ENCODE data around the gene PRG3. TPM values are rescaled to one million over a fixed set of nuclear protein-coding genes. Genes with fewer than 3 reads are reported as not detected.

Gene PRG3
- total and polyA plus RNA-seq, 2 donors (not counting 3 experiments of a cell fraction or from before 2014, with no cell fraction given): not detected

DNA sequence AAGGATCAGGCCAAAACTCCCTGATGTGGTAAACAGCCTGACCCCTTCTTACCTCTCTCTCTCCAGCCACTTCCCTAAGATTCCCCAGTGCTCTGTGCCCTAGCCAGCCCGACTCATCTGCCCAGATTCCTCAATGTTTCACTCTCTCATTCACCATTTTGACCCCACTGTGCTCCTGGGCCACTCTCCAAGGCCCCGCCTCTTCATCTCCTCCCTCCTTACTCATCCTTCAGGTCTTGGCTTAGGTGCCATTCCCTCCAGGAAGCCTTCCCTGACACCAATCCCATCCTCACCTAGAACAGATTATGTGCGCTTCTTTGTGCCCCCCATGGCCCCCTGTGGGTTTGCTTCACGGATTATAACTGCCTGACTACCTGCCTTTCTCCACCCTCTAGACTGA lies 32.7 kb upstream of the PRG3 start:
- CTCF ChIA-PET: interaction anchor here (1.2 kb wide), 1 partner anchor 11 kb away, joined by 8 read pairs; no protein-coding TSS in a partner anchor
- no TSS peak for BruUV-seq (replicated peaks)
- Histone ChIP-seq H3K9me3 (replicated peaks; ENCODE audit: control insufficient read depth, insufficient read depth, low read length) (no peaks in the 10 kb centered on the region), H3K4me2 (ENCODE audit: insufficient read depth, low read length) (no peak overlapping the region), H2AFZ (ENCODE audit: low read depth, low read length) (no peak overlapping the region), H3K9ac (replicated peaks; ENCODE audit: extremely low read depth, insufficient read depth, low read length) (no peak overlapping the region), H4K20me1 (replicated peaks; ENCODE audit: control insufficient read depth, extremely low read depth, insufficient read depth, low read length) (no peaks in the 10 kb centered on the region), H3K27ac (ENCODE audit: insufficient read depth, low read depth, low read length) (no peak overlapping the region), H3K4me1 (ENCODE audit: control insufficient read depth, extremely low read depth, insufficient read depth, low read length) (peaks cover 32% of the 10 kb centered on the region), H3K79me2 (ENCODE audit: control insufficient read depth, insufficient read depth, low read length) (no peaks in the 10 kb centered on the region), H3K36me3 (ENCODE audit: control insufficient read depth in 2 of 2, extremely low read depth in 1 of 2, insufficient read depth in 2 of 2, low read length in 2 of 2) (peaks cover 15 to 24% of the 10 kb centered on the region in 2 experiments), H3K27me3 (ENCODE audit: control insufficient read depth in 2 of 2, insufficient read depth in 2 of 2, low read length in 2 of 2) (no peaks in the 10 kb centered on the region), H3K4me3 (replicated peaks in 1 of 3; ENCODE audit: insufficient read depth in 1 of 3, low read depth in 1 of 3, low read length in 3 of 3) (no peak overlapping the region), H3K9me1 (replicated peaks; ENCODE audit: control insufficient read depth, extremely low read depth, insufficient read depth, low read length) (no peaks in the 10 kb centered on the region)
- intact Hi-C loops (cut with micrococcal nuclease) (no loop called here), dilution Hi-C loops (cut with MboI; ENCODE audit: extremely low pct_ligation_motif_present, low sequenced_read_pairs) (no loop called here)
- TF ChIP-seq MYC (IDR thresholded peaks at IDR 0.05; ENCODE audit: low read depth, low read length) (no peak), POLR2A (IDR thresholded peaks at IDR 0.05; ENCODE audit: low read depth, low read length) (no peak), JUN (IDR thresholded peaks at IDR 0.05; ENCODE audit: borderline replicate concordance, insufficient read depth, insufficient read length, low read depth) (no peak), EZH2 (IDR thresholded peaks at IDR 0.05; ENCODE audit: borderline replicate concordance, low read depth, low read length, severe bottlenecking) (no peak), FOS (IDR thresholded peaks at IDR 0.05; ENCODE audit: borderline replicate concordance, insufficient read depth, low read length) (no peak), GATA2 (IDR thresholded peaks at IDR 0.05; ENCODE audit: insufficient read depth, insufficient read length, low read depth, low read length) (no peak), POLR2AphosphoS5 (IDR thresholded peaks at IDR 0.05; ENCODE audit: insufficient read depth, low read depth, low read length) (no peak)
- TF ChIP-seq, protein P1, sequence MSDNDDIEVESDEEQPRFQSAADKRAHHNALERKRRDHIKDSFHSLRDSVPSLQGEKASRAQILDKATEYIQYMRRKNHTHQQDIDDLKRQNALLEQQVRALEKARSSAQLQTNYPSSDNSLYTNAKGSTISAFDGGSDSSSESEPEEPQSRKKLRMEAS (IDR thresholded peaks at IDR 0.05; ENCODE audit: insufficient read depth, insufficient read length): no peak
- TF ChIP-seq, protein P2, sequence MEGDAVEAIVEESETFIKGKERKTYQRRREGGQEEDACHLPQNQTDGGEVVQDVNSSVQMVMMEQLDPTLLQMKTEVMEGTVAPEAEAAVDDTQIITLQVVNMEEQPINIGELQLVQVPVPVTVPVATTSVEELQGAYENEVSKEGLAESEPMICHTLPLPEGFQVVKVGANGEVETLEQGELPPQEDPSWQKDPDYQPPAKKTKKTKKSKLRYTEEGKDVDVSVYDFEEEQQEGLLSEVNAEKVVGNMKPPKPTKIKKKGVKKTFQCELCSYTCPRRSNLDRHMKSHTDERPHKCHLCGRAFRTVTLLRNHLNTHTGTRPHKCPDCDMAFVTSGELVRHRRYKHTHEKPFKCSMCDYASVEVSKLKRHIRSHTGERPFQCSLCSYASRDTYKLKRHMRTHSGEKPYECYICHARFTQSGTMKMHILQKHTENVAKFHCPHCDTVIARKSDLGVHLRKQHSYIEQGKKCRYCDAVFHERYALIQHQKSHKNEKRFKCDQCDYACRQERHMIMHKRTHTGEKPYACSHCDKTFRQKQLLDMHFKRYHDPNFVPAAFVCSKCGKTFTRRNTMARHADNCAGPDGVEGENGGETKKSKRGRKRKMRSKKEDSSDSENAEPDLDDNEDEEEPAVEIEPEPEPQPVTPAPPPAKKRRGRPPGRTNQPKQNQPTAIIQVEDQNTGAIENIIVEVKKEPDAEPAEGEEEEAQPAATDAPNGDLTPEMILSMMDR (IDR thresholded peaks at IDR 0.05; ENCODE audit: extremely low read depth in 1 of 2, insufficient read depth in 1 of 2, low read depth in 1 of 2, low read length in 2 of 2): no peak
- DNase-seq (ENCODE audit: low read depth, low spot score) (no peak), FAIRE-seq (no peak)
- POLR2A ChIA-PET: interaction anchor here (0.7 kb wide), 1 partner anchor 981 kb away, joined by 5 read pairs; no protein-coding TSS in a partner anchor

Data from endothelial cell of umbilical vein (primary cell).